HTERT RPE-1 (cell line): ENCODE results near the gene PCOLCE2.

Source experiments
- in situ Hi-C: fragments of 300-500 bp; cut with MboI; formaldehyde crosslinking; loops from 4 replicates; pipeline ENCODE4 v1.14.3; 2020; ENCODE audit warnings: low sequenced_read_pairs

The PCOLCE2 gene

DNA sequence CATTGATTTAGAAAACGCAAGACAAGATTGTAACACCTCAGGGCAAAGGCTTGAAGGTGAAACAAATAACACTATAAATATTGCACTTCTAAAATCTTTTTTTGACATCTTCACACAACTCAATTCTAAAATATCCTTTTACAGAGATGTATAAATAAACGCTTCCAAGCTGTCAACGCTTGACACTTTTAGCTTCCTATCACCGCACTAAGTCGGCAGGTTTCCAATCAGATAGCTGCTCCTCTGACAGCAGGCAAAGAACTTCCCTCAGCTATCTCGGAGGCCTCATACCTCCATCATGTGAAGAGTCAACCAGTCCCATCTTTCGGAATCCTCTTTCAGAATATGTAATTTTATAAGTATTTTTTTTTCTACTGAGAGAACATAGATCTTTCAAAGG lies 71.0 kb downstream of the PCOLCE2 start:
- in situ Hi-C loops = no loop called here

DNA sequence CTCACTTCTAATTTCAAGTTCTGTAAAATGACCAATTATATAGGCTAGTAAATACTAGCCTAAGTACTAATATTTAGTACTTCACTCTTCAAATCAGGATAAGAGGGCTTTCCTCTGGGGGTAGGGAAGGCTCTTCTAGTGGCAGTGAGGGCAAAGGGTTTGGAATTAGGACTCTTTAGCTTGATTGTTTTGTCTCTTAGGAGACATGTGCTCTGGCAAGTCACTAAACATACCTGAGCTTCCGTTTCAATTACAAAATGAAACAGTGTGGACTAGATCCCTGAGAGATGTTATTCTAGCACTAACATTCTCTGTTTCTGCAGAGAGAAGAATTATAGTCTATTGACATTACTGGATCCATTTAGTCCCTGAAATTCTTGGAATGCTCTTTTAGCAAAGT lies 71.5 kb downstream of the PCOLCE2 start:
- in situ Hi-C loops = no loop called here

DNA sequence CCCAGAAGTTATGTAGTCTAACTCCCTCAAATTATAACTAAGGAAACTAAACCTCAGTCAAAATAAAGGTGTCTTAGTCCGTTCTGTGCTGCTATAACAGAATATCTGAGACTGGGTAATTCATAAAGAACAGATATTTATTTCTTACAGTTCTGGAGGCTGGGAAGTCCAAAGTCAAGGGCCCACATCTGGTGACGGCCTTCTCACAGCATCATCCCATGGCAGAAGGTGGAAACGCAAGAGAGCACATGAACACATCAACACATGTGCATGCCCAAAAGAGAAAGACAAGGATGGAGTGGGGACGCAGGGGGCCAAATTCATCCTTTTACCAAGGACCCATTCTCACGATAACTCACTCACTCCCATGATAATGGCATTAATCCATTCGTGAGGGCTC lies 73.1 kb downstream of the PCOLCE2 start:
- in situ Hi-C loops = no loop called here

DNA sequence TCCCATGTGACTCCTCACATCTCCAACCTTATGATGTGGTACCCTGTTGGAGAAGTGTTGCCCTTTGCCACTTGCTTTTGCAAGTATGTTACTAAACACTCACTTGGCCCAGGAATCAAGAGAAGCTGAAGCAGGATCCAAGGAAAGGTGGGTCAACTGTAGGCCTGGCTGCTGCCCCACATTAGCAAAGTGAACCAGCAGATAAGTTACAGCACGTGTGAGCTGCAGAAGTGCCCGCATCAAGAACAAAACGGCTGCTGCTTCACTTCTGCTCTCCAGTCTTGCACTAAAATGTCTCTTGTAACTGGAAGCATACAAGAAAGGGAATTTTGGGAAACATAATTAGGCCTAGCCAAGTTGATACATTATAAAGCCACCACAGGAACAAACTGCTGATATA lies 79.6 kb downstream of the PCOLCE2 start:
- in situ Hi-C loops = no loop called here

DNA sequence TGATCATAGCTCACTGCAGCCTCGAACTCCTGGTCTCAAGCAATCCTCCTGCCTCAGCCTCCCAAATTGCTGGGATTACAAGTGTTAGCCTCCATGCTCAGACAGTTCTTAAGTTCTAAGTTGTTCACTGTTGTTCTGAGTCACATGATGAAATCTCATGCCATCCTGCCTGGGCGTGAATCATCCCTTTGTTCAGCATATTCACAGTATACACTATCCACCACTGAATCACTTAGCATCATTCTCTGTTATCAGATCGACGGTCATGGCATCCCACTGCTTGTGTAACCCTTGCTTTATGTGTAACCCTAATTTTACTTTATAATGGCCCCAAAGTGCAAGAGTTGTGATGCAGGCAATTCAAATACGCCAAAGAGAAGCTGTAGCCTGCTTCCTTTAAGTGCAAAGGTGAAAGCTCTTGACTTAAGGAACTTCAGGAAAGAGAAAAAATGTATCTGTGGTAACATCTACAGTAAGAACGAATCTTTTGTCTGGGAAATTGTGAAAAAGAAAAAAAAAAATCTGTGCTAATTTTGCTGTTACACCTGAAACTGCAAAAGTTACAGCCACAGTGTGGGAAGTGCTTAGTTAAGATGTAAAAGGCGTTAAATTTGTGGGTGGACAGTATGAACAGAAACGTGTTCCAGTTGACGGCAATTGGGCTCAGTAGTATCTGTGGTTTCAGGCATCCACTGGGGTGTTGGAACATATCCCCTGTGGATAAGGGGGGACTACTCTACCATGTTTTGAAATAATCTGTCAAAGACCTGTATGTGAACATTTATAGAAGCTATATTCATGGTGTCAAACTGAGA lies 80.6 kb downstream of the PCOLCE2 start:
- in situ Hi-C loops = no loop called here

DNA sequence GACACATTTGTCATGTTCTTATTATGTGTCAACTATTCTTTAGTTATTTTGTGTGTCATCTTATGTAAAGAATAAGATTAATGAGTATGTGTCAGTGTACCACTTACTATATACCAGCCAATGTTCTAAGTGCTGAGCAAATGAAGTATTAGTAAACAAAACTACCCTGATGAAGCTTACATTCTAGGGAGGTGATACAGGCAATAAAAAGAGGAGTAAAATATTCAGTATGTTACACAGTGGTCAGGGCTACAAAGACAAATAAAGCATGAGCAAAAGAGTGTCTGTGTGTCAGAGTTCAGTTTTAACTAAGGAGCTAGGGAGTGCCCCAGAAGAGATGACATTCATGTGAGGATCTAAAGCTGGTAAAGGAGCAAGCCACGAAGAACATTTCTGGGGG lies 86.0 kb downstream of the PCOLCE2 start:
- in situ Hi-C loops = no loop called here

DNA sequence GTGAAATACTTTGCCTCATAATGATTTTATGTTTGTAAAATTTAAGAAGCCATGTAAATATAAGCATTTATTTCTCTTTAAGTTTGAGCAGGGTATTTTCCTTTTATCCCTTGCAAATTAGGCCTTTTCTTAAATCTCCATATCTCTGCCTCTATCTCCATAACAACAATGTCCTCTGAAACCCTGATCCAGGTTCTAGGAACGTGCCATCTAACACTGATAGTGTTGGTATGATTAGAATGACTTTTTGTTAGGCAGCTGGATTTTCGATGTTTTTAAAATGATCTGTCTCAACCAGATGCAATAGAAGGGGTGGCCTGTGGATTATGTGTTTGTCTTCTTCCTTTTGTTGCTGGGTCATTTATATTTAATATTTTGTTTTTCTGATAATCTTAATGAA lies 87.1 kb downstream of the PCOLCE2 start:
- in situ Hi-C loops = no loop called here

DNA sequence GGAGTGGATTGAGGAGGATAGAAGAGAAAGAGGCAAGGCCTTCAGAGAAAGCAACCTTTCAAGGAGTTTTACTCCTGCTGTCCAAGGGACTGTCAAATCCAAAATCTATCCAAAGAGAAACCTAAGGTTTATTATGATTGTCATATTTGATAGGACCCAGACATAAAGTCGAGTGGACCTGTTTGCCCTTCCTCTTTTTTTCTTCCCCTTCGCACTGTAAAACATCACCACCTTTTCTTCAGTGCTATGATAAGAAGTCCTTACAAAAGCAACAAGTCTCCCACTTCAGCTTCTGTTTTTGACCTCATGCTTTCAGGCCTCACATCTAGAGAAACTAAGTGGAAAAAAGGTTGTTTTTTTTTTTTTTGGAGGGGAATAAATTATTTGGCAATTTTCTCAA lies 92.1 kb downstream of the PCOLCE2 start:
- in situ Hi-C loops = no loop called here

DNA sequence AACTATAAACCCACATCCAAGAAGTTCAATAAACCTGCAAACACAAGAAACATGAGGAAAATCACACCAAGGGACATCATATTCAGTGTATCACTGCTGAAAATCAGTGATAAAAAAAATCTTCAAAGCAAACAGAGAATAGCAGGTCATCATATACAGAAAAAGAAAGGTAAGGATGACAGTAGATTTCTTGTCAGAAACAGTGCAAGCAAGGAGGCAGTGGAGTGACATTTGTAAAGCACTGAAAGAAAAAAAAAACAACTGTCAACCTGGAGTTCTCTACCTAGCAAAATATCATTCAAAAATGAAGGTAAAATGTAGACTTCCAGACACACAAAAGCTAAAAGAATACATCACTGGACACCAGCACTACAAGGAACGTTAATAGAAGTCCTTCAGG lies 93.6 kb downstream of the PCOLCE2 start:
- in situ Hi-C loops = no loop called here

DNA sequence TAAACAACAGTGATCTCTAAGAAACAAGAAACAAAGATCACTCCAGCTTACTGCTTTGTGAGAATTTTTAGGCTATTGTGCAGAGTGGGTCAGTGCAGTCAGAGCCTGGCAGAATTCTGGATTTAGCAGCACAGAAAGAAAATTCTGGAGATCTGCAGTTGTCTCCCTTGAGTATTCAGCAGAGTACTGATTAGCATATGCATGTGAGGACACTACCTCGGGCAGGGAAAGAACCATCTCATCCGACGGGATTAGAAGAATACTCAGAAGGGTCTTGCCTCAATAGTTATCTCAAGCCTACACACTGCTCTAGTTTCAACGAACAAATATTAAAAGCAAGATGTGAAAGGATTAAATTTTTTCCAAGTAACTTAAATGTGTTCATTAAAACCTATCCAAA lies 94.4 kb downstream of the PCOLCE2 start:
- in situ Hi-C loops = no loop called here

DNA sequence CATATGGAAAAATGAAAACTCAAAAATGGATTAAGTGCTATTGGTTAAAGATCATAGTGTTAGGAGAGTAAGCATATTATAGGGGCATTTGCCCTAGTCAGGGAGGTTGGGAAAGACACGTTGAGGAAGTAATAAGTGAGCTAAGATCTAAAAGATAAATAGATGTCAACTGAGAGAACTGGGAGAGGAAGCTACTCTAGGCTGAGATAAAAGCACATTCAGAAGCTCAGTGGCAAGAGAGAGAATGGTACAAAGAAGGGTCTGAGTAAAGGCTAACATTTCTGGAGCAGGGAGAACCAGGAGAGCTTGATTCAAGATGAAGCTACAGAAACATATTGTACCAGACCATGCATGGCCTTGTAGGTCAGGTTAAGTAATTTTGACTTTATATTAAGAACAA lies 101.2 kb downstream of the PCOLCE2 start:
- in situ Hi-C loops = no loop called here

DNA sequence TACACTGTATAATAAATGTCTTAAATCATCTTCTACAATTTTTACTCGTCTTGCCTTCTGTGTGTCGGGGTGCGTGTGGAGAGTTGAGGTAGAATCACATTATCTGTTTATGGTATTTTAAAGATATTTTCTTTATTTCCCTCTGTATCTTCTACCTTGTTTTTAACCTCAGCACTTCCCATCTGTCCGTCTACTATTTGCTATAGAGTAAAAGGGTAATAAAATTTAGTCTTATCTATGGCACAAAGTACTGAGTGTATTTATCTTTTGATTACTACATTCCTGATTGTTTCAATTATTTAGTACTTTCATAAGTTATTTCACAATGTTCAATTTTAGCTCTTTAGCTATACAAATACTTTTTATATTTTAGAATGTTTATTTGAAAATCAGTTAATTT lies 102.9 kb downstream of the PCOLCE2 start:
- in situ Hi-C loops = no loop called here

DNA sequence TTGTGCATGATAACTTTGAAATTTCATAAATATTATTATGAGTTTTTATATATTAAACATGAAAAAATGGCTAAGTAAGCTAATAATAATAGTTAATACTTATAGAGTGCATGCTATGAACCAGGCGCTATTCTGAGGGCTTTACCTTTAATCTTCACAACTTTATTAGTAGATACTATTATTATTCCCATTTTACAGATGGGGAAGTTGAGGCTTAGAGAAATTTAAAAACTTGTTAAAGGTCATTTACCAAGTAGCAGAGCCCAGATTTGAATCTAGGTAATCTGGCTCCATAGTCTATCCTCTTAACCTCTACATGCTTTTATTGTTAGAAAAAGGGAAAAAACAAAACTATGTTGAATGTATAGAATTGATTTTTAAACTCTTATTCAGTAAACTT lies 104.7 kb downstream of the PCOLCE2 start:
- in situ Hi-C loops = no loop called here

DNA sequence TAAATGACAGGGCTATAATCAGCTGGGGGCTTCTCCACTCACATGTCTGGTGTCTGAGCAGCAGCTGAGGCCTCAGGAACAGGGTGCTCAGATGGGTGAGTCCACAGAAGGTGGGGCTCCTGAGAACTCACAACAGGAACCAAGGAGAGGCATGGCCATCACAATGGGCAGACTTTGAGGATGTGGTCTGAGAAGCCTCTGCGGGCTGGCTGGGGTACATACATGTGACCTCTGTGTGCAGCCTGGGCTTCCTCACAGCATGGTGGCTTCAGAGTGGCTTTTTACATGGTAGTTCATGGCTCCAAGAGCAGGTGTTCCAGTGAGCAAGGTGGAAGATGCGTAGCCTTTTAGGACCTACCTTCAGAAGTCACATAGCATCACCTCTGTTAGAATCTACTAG lies 106.3 kb downstream of the PCOLCE2 start:
- in situ Hi-C loops = no loop called here

DNA sequence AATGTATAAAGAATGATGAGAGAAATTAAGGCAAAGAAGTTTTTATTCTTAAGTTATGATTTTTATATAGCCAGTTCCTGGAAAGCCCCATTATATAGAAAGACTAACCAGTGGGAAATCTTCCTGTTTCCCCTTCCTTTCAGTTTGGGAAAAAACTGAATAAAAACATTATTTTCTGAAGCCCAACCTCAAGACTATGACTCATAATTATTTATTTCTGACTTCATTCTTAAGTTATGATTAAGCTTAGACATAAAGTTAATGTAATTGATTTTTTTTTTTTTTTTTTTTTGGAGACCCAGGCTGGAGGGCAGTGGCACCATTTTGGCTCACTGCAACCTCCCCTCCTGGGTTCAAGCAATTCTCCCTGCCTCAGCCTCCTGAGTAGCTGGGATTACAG lies 109.3 kb downstream of the PCOLCE2 start:
- in situ Hi-C loops = no loop called here

DNA sequence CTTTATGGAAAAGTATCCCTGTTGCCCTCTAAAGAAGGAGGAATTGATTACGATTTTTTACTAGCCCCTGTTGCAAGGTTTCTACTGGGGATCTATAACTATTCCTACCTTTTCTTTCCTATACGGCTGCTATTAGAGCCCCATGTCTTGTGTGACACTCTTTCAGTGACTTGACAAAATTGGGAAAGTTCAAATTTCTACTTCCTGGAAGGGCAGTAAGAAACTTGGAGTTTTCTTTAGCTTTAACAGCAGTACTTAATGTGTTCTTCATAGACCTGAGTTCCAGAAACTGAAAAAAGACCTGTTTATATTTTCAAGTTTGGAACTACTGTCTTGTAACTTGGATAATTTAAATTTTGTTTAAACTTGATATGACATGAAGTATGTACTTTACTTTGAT lies 110.3 kb downstream of the PCOLCE2 start:
- in situ Hi-C loops = no loop called here

DNA sequence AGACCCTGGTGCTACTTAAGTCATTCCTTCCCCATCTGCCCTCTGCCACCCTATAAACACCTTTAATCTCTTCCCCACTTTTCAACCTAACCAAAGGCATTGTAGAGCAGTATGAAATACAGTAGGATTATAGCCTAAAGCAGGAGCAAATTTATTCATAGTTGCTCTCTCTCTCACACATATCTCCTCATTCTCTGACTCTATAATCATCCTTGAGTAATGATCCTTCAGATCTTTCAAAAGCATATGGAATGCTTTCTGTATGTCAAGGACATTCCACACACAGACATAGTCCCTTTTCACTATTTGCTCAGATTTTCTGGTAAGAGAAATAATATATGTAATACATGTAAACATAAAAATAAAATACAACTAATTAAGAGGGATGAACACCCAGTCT lies 111.0 kb downstream of the PCOLCE2 start:
- in situ Hi-C loops = no loop called here

DNA sequence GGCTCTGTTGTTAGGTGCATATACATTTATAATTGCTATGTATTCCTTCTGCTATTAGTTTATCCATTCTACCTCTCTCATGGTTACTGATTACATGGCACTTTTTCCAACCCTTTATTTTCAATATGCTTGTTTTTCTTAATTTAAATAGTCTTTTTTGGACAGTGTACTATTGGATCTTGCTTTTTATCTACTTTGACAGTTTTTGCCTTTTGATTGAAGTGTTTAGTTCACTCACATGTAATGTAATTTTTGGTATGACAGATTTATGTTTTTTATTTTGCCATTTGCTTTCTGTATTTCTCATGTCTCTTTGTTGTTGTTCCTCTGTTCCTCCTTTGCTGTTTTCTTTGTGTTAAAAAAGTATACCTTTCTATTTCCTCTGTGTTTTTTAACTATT lies 120.5 kb downstream of the PCOLCE2 start:
- in situ Hi-C loops = no loop called here
